GM18511 (cell line): ENCODE measurements around the gene DNAH2.

Experiments used
- ATAC-seq: cut with Tn5 transposase; IDR thresholded peaks from one replicate; pipeline ENCODE4 v1.9.1; 2021; ENCODE audit warnings: mild to moderate bottlenecking, moderate library complexity; ENCODE audit not compliant: unreplicated experiment

The DNAH2 gene

GRCh38 chr17:7719661-7720060 lies 2.1 kb downstream of the DNAH2 start:
- ATAC-seq: no peak

DNA sequence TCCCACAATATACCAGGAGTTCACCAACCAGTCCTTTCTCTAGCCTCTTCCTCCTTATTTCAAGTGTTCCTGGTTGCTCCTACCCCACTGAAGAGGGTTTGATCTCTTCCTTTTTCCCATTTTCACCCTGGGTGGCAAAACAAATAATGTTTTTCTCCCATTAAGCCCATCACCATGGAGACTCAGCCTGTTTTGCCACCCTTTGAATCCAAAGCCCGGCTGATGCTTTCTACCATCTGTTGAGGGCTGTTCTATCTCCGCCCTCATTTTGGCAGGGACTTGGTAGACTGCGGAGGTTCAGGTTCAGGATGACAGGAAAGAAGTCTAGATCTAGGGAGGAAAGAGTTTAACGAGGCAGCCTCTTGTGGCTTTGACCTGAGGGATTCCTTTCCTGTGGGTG lies 2.6 kb downstream of the DNAH2 start:
- ATAC-seq: no peak

- no peak for ATAC-seq
These were observed 4.1 kb downstream of the DNAH2 start for GRCh38 chr17:7721612-7722011.

DNA sequence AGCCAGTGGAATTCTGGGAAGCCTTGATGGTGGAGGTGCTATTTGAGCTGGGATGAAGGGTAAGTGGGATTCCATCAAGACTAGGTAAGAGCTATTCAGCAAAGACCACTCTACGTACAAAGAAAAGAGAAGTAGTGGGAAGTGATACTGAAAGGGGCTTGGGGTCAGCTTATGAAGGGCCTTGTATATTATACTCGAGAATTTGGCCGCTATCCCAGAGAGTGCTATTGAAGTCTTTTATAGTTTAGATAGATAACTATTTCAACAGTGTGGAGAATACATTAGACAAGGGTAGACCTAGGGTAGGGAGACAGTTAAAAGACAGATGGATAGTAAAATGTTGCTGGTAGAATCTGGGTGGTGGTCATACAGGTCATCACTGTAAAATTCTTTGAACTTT lies 10.3 kb downstream of the DNAH2 start:
- ATAC-seq: no peak

DNA sequence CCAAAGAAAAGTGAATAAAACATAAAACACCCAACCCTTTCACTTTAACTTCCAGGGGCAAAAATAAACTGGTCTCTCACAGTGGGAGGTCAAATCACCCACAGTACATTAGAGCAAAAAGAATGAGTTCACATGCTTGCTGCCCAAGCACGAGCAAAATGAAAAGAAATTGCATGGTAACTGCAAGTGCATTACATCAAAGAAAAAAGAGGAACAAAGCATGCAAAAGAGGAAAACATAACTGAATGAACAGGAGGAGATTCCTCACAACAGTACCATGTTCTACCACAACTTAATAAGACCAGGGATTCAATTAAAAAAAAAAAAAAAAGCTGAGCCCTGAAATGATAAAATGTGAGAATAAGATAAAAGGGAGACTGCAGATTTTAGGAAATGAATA lies 12.3 kb downstream of the DNAH2 start:
- no peak for ATAC-seq

- ATAC-seq: no peak
These were observed 15.5 kb downstream of the DNAH2 start for GRCh38 chr17:7732981-7733539.

- ATAC-seq: no peak
These were observed 20.1 kb downstream of the DNAH2 start for GRCh38 chr17:7737601-7738000.

GRCh38 chr17:7739746-7740145 lies 22.2 kb downstream of the DNAH2 start:
- no peak for ATAC-seq

GRCh38 chr17:7740481-7741001 lies 23.0 kb downstream of the DNAH2 start:
- no peak for ATAC-seq

DNA sequence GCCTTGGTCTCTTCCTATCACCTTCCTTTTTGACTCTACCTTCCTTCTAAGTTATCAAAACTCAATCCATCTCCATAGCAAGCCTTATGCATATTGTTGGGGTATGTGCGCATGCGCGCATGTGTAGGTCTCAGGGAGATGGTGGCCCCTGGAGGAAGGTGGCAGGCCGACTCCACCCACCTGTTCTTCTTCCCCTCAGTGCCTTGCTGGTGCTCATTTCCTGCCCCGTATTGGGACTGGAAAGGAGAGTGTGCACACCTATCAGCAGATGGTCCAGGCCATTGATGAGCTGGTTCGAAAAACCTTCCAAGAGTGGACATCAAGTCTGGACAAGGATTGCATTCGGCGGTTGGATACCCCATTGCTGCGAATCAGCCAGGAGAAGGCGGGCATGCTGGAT lies 25.2 kb downstream of the DNAH2 start:
- no peak for ATAC-seq

GRCh38 chr17:7744416-7744815 lies 26.9 kb downstream of the DNAH2 start:
- ATAC-seq: no peak

DNA sequence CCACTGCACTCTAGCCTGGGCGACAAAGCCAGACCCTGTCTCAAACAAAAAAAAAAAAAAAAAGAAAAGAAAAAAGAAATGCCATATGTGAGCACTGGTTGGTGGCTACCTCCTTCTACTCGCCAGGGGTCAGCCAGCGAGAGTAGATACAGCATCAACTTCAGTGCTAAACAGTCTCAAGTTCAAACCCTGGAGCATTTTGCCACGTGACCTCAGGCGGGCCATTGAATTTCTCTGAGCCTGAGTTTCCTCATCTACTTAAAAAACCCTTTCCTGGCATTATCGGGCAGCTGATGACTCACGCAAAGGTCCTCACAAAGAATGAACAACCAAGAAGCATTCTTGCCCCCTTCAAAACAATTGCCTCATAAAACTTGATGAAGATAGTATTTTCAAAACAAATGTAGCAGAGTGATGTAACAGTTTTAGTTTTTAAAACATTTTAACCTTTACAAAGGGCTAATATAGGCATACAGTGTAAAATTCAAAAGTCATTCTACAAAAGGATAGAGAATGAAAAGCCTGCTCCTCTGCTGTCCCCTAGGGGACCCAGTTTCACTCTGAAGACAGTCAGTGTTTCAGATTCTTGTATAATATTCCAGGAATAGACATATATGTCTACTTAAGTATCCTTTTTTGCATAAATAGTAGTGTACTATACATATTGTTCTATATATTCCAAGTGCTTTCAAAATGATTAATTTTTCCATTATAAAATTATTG lies 28.4 kb downstream of the DNAH2 start:
- ATAC-seq: no peak

DNA sequence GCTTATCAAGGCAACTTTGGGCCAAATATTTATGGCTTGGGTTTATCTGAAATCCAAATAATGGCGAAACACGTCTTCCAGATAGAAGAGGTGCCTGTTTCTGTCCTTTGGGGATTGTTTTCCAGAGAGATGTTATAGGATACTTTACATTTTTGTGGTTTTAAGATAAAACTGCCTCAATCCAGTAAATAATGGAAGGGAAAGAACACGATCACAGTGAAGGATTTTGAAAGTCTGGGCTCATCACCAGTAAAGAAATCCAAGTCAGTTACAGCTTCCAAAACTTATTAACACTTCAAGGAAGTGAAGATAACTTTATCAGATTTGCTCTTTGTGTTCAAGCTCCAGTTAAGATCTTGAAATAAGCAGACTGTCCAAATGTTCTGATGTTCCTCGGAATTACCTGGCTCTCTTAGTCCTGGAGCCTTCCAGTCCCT lies 30.1 kb downstream of the DNAH2 start:
- ATAC-seq: no peak

GRCh38 chr17:7748076-7748775 lies 30.7 kb downstream of the DNAH2 start:
- no peak for ATAC-seq

DNA sequence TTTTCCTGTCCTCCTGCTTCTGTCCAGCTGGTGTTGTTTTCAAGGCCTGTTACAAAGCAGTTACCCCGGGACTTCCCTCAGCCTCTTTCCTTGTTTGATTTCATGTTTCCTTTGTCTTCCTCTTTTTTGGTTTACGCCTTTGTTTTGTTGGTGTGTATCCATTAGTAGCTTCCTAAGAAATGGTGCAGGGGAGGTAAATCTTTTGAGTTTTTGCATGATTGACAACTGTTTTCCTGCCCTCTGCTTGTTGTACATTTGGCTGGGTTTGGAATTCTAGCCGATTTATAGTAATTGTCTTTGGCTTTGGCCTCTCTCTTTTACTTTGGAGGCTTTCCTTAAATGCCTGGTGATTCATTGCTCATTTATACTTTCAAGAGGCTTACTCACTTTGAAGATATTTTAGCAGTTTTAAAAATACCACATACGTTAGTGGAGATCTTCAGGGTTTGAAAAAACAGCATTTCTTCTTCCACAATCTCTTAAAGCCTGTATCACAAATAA lies 32.8 kb downstream of the DNAH2 start:
- ATAC-seq: no peak

DNA sequence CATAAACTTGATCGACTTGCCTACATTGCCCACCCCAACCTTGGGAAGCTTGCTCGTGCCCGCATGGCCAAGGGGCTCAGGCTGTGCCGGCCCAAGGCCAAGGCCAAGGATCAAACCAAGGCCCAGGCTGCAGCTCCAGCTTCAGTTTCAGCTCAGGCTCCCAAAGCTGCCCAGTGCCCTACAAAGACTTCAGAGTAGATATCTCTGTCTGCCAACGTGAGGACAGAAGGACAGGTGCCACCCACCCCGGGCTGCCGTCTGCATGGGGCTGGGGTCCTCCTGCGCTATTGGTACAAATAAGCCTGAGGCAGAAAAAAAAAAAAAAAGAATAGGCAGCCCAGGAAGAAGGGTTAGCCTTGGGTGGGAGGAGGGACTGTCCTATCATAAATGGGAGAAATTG lies 37.1 kb downstream of the DNAH2 start:
- no peak for ATAC-seq

DNA sequence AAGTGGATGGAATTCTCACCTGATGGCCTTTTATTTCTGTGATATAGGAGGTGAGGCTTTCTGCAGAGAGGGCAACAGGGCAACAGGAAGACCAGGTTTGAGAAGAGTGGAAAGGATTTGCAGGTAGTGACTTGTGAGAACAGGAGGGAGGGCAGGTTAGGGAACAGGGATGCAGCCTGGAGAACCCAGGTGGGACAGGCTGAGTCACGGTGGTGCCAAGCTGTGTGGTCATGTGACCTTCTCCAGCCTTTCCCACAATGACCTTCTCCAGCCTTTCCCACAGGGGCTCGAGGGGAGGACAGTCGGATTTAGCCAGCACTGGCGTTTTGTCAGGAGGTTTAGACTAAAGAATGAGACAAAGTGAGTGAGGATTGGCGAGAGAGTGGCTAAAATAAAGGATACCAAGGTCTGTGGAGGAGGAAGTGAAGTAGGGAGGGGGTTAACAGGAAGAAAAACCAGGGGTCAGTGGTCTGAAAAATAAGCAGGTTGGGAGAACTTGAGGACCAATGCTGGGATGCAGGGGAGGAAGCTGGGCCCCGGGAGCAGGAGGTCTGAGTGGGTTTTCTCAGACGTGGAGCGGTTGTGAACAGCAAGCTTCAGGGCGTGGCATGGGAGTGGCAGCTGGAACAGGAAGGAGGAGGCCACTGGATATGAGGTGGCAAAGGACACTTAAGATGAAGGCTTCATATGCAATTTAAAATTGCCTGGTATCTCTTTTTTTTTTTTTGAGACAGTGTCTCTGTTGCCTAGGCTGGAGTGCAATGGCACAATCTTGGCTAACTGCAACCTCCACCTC lies 37.7 kb downstream of the DNAH2 start:
- no peak for ATAC-seq

GRCh38 chr17:7756968-7757367 lies 39.4 kb downstream of the DNAH2 start:
- ATAC-seq: no peak

DNA sequence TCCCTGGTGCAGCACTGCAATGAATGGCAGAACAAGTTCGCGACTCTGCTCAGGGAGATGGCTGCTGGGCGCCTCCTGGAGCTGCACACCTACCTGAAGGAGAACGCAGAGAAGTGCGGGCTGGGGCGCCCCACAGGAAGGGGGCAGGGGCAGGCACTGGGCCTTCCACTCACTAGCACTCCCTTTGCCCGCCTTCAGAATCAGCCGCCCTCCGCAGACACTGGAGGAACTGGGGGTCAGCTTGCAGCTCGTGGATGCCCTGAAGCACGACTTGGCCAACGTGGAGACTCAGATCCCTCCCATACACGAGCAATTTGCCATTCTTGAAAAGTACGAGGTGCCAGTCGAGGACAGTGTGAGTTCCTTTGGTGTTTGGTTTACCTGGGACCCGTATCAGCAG lies 46.4 kb downstream of the DNAH2 start:
- no peak for ATAC-seq

GRCh38 chr17:7767004-7767403 lies 49.5 kb downstream of the DNAH2 start:
- ATAC-seq: no peak

DNA sequence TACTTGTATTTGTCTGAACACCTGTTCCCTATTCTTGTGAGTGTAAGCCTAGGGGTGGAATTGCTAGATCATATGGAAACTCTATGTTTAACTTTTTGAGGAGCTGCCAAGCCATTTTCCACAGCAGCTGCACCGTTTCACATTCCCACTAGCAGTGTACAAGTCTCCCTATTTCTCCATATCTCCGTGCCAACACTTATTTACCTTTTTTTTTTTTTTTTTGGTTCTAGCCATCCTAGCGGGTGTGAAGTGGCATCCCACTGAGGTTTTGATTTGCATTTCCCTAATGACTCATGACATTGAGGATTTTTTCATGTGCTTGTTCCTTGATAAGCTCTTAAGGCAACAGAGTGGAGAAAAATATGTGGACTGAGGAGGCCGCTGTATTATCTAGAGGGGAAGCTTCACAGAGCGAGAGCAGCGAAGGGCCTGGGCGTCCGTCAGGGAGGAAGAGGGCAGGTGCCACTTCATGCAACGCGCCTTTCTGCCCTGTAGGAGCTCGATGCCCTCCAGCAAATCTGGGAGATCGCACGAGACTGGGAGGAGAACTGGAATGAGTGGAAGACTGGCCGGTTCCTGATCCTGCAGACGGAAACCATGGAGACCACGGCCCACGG lies 50.0 kb downstream of the DNAH2 start:
- no peak for ATAC-seq
